Mucosa of descending colon (tissue), 3 donors: ENCODE data around the gene MDH2. TPM values are rescaled to one million over a fixed set of nuclear protein-coding genes. Genes with fewer than 3 reads are reported as not detected.

Experiments used
- ATAC-seq: fragments of 200-7000 bp; cut with Tn5 transposase; one replicate; pipeline ENCODE4 v1.9.1; 2020; ENCODE audit warnings: mild to moderate bottlenecking, moderate library complexity
- DNase-seq, 3 donors: peaks; one replicate each; pipeline ENCODE4 v3.0.0-alpha.2; 2020
- H3K36me3 ChIP-seq: fragments of 200-600 bp; one replicate; pipeline ENCODE4 v1.8.0; 2021; ENCODE audit warnings: low read depth, mild to moderate bottlenecking
- H3K4me1 ChIP-seq: fragments of 200-600 bp; one replicate; pipeline ENCODE4 v1.8.0; 2021; ENCODE audit warnings: low read depth, mild to moderate bottlenecking
- H3K4me3 ChIP-seq: fragments of 200-600 bp; one replicate; pipeline ENCODE4 v1.8.0; 2021; ENCODE audit warnings: mild to moderate bottlenecking
- H3K9me3 ChIP-seq: fragments of 200-600 bp; one replicate; pipeline ENCODE4 v1.8.0; 2021; ENCODE audit warnings: mild to moderate bottlenecking
- CTCF ChIP-seq: fragments of 200-600 bp; IDR thresholded peaks from one replicate; pipeline ENCODE4 v1.8.0; 2022; ENCODE audit warnings: antibody characterized with exemption, mild to moderate bottlenecking
- intact Hi-C, 2 donors: fragments of 100-400 bp; cut with DNase I in 1 of 2; cut with micrococcal nuclease in 1 of 2; formaldehyde crosslinking; loops; one replicate each; pipeline versions ENCODE4 v1.11.0 to v1.11.1; 2022; cut with DNase I, micrococcal nuclease
- total RNA-seq, 3 donors: library from RNA; stranded (reverse); fragmentation: NEBNext Ultra II Directional in 2 of 3; extraction: Animal tissue kit (Norgen Biotek cat#: 25700) in 2 of 3; gene quantifications; one replicate each; pipeline versions ENCODE4 v1.2.1 to v1.2.4, GENCODE V29; 2021 to 2023
- donor health status: DM: no; HTN: no; CAD: no; lungs with moderate emphysema.
- donor health status: DM: no; HTN: no; CAD: no.
- donor health status: DM: no; HTN: yes; CAD: no.

Gene MDH2
- total RNA-seq, 3 donors from 2014 or later, result 170 to 280 (median 246) TPM

GRCh38 chr7:76072243-76073148 is 24.6 kb downstream of the MDH2 start:
- intact Hi-C loops, result no loop called here
- TF ChIP-seq CTCF, result no peak
- Histone ChIP-seq H3K36me3 (no peaks in the 10 kb centered on the region), H3K4me1 (peaks cover 2% of the 10 kb centered on the region), H3K9me3 (no peaks in the 10 kb centered on the region), H3K4me3 (no peak overlapping the region)
- ATAC-seq (no peak), DNase-seq (no peak)

- DNase-seq (no peak), ATAC-seq (no peak)
- no peak for TF ChIP-seq CTCF
- peaks cover 2% of the 10 kb centered on the region for H3K4me1 ChIP-seq
- no peak overlapping the region for H3K4me3 ChIP-seq
- no peaks in the 10 kb centered on the region for H3K36me3 ChIP-seq
- intact Hi-C loops, result no loop called here
- H3K9me3 ChIP-seq, result no peaks in the 10 kb centered on the region
Observed at GRCh38 chr7:76073335-76073990, 25.6 kb downstream of the MDH2 start.

- Histone ChIP-seq H3K9me3 (no peaks in the 10 kb centered on the region), H3K36me3 (no peaks in the 10 kb centered on the region), H3K4me3 (no peak overlapping the region), H3K4me1 (peaks cover under 1% of the 10 kb centered on the region)
- ATAC-seq, result no peak
- no peak for TF ChIP-seq CTCF
- intact Hi-C loops, result no loop called here
- DNase-seq, result no peak
Observed at GRCh38 chr7:76074306-76074971, 26.5 kb downstream of the MDH2 start.

- no peak overlapping the region for H3K4me3 ChIP-seq
- ATAC-seq (no peak), DNase-seq (no peak)
- intact Hi-C loops, result no loop called here
- no peaks in the 10 kb centered on the region for H3K9me3 ChIP-seq
- no peaks in the 10 kb centered on the region for H3K36me3 ChIP-seq
- no peaks in the 10 kb centered on the region for H3K4me1 ChIP-seq
- no peak for TF ChIP-seq CTCF
Observed at GRCh38 chr7:76074972-76075370, 27.1 kb downstream of the MDH2 start.

GRCh38 chr7:76076995-76077394 is 29.1 kb downstream of the MDH2 start:
- Histone ChIP-seq H3K36me3 (no peaks in the 10 kb centered on the region), H3K4me3 (no peak overlapping the region), H3K9me3 (no peaks in the 10 kb centered on the region), H3K4me1 (no peaks in the 10 kb centered on the region)
- TF ChIP-seq CTCF, result no peak
- intact Hi-C loops, result no loop called here
- DNase-seq (no peak), ATAC-seq (no peak)
